Pancreas (tissue), 10 donors: ENCODE results near the gene GAN. TPM values are rescaled to one million over a fixed set of nuclear protein-coding genes. Genes with fewer than 3 reads are reported as not detected.

Experiments used
- ATAC-seq, 4 donors: fragments of 200-7000 bp; cut with Tn5 transposase; one replicate each; pipeline versions ENCODE4 v1.8.0 to v1.9.1; 2020; ENCODE audit warnings: mild to moderate bottlenecking in 4 of 4, moderate library complexity in 4 of 4
- DNase-seq, 6 donors: peaks; one replicate each; pipeline ENCODE4 v3.0.0-alpha.2; 2020
- FAIRE-seq: peaks from 2 replicates; lab custom pipeline; 2012; peaks lifted over from hg19 to GRCh38; lab: Jason Lieb, UNC
- H3K27ac ChIP-seq, 4 donors: fragments of 200-600 bp; sonication (generic); 1 replicate in 3 of 4; 2 replicates in 1 of 4; pipeline versions ENCODE4 v1.5.0 to v1.8.0; 2020
- H3K27me3 ChIP-seq, 4 donors: fragments of 200-600 bp; one replicate each; pipeline ENCODE4 v1.8.0; 2021
- H3K36me3 ChIP-seq, 3 donors: fragments of 200-600 bp; sonication (generic) in 1 of 3; one replicate each; pipeline versions ENCODE4 v1.5.0 to v1.8.0; 2020 to 2021
- H3K4me1 ChIP-seq, 3 donors: fragments of 200-600 bp; one replicate each; pipeline ENCODE4 v1.8.0; 2021
- H3K4me3 ChIP-seq, 4 donors: fragments of 200-600 bp; sonication (generic) in 2 of 4; one replicate each; pipeline versions ENCODE4 v1.5.0 to v1.8.0; 2020 to 2021
- H3K9me3 ChIP-seq, 4 donors: fragments of 200-600 bp; one replicate each; pipeline ENCODE4 v1.8.0; 2021
- CTCF ChIP-seq, 4 donors: fragments of 200-600 bp; sonication (generic) in 3 of 4; IDR thresholded peaks; one replicate each; pipeline versions ENCODE4 v1.5.0 to v1.8.0; 2021; ENCODE audit warnings: antibody characterized with exemption in 4 of 4
- WGBS, 2 donors: extraction: QIAGEN DNeasy Blood & Tissue Kit; methylation state at CpG; one replicate each; pipeline ENCODE4 v1.1.7; 2013; 5-methylcytosine and 5-hydroxymethylcytosine counted together
- intact Hi-C, 3 donors: fragments of 100-400 bp; cut with DNase I; formaldehyde crosslinking; loops; one replicate each; pipeline versions ENCODE4 v1.11.1 to v1.14.2; 2022
- polyA plus RNA-seq, 2 donors: library from polyadenylated mRNA; stranded (reverse); fragments of 200-250 nt; gene quantifications; one replicate each; pipeline ENCODE4 v1.2.3, GENCODE V29; 2013
- total RNA-seq, 6 donors: library from RNA; stranded (reverse); fragmentation: NEBNext Ultra II Directional in 4 of 6; extraction: Animal tissue kit (Norgen Biotek cat#: 25700) in 4 of 6; gene quantifications; one replicate each; pipeline versions ENCODE4 v1.2.1 to v1.2.4, GENCODE V29; 2021 to 2023
- donor health status: healthy with polysubstance abuse.
- donor health status: DM: no; HTN: no; CAD: no; lungs with moderate emphysema.
- donor health status: DM: no; HTN: no; CAD: no.
- donor health status: control.
- donor health status: control.
- donor health status: Bipolar disorder and iron deficiency.
- donor health status: DM: yes; HTN: yes; CAD: no.
- donor health status: DM: no; HTN: no; CAD: no.
- donor health status: DM: no; HTN: no; CAD: no.
- donor health status: DM: yes; HTN: yes; CAD: no.

GAN gene
- total and polyA plus RNA-seq, 8 donors = 0.68 to 4.8 (median 3.8) TPM

GRCh38 chr16:81313701-81314602 lies 810 bp upstream of the GAN start:
- no peak for TF ChIP-seq CTCF (IDR thresholded peaks at IDR 0.05)
- intact Hi-C loops = no loop called here
- Histone ChIP-seq H3K4me1 (peaks cover 0 to 15% (median 5%) of the 10 kb centered on the region in 3 donors), H3K4me3 (peak overlapping the region; percentile 88 to 92 (median 90)), H3K36me3 (no peaks in the 10 kb centered on the region), H3K9me3 (no peaks in the 10 kb centered on the region), H3K27ac (peak overlapping the region in 3 of 4 donors; percentile 77 to 89 (median 78)), H3K27me3 (no peaks in the 10 kb centered on the region)
- DNase-seq (no peak), FAIRE-seq (no peak), ATAC-seq (no peak)
- WGBS, 2 donors = 1 to 3% methylated on average over 16 of the region's 16 CpGs

GRCh38 chr16:81315271-81316175 lies 761 bp downstream of the GAN start:
- intact Hi-C loops = no loop called here
- peak; percentile 51 to 66 (median 66) for ATAC-seq
- Histone ChIP-seq H3K27me3 (no peaks in the 10 kb centered on the region), H3K4me1 (peaks cover 0 to 15% (median 5%) of the 10 kb centered on the region in 3 donors), H3K4me3 (peak overlapping the region; percentile 88 to 92 (median 90)), H3K9me3 (no peaks in the 10 kb centered on the region), H3K27ac (peak overlapping the region; percentile 77 to 89 (median 78)), H3K36me3 (no peaks in the 10 kb centered on the region)
- peak; percentile 43 to 85 (median 60) for DNase-seq
- WGBS, 2 donors = 0 to 1% methylated on average over 60 to 88 of the region's 88 CpGs
- no peak for FAIRE-seq
- no peak for TF ChIP-seq CTCF (IDR thresholded peaks at IDR 0.05)

- 56 to 68% methylated on average over 5 of the region's 5 CpGs for WGBS, 2 donors
- TF ChIP-seq CTCF (IDR thresholded peaks at IDR 0.05) = no peak
- intact Hi-C loops = no loop called here
- peaks cover 0 to 15% (median 5%) of the 10 kb centered on the region in 3 donors for H3K4me1 ChIP-seq
- H3K27me3 ChIP-seq = no peaks in the 10 kb centered on the region
- ATAC-seq (no peak), DNase-seq (no peak), FAIRE-seq (no peak)
- no peaks in the 10 kb centered on the region for H3K36me3 ChIP-seq
- H3K27ac ChIP-seq = no peak overlapping the region
- no peaks in the 10 kb centered on the region for H3K9me3 ChIP-seq
- H3K4me3 ChIP-seq = peak overlapping the region in 2 of 4 donors; percentile 88 to 91
Observed at GRCh38 chr16:81316176-81316496, 1.4 kb downstream of the GAN start.

- Histone ChIP-seq H3K9me3 (no peaks in the 10 kb centered on the region), H3K27ac (no peak overlapping the region), H3K27me3 (no peaks in the 10 kb centered on the region), H3K4me3 (no peak overlapping the region), H3K36me3 (no peaks in the 10 kb centered on the region), H3K4me1 (peaks cover 0 to 11% (median 3%) of the 10 kb centered on the region in 3 donors)
- FAIRE-seq (no peak), ATAC-seq (no peak), DNase-seq (no peak)
- WGBS, 2 donors = 83 to 85% methylated on average over 7 of the region's 7 CpGs
- intact Hi-C loops = no loop called here
- TF ChIP-seq CTCF (IDR thresholded peaks at IDR 0.05) = no peak
Observed at GRCh38 chr16:81318711-81319110, 3.9 kb downstream of the GAN start.
